Gastroesophageal sphincter (tissue), 3 donors: ENCODE data around the gene STC2.

Experiments used
- POLR2A ChIP-seq, 2 donors: fragments of 450-650 bp; IDR thresholded peaks; one replicate each; pipeline ENCODE4 v1.6.1; 2017; ENCODE audit warnings: antibody characterized with exemption in 2 of 2, mild to moderate bottlenecking in 2 of 2, moderate library complexity in 1 of 2
- TF ChIP-seq, protein P1 (sequence below), 4 experiments: fragments of 200-600 bp in 2 of 4; fragments of 450-650 bp in 2 of 4; sonication (generic) in 1 of 4; IDR thresholded peaks; one replicate each; pipeline ENCODE4 v1.5.1; 2017 to 2019; ENCODE audit warnings: antibody characterized with exemption in 4 of 4, mild to moderate bottlenecking in 2 of 4, moderate library complexity in 2 of 4

DNA sequence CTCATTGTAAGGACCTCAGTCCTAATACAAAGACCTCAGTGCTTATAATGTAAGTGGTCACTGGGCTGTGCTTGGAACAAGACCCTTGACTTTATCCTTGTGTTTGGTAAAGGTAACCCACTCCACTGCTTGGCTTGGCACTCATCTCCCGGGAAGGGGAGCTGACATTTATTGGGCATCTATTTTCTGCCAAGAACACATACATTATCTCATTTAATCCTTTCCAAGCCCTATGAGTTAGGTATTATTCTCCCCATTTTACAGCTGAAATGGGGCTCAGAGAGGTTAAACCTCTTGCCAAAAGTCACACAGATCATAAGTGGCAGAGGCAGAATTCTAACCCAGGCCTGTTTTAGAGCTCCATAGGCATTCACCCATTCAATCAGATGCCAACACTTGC, 32.4 kb downstream of the STC2 start:
- TF ChIP-seq, protein P1, sequence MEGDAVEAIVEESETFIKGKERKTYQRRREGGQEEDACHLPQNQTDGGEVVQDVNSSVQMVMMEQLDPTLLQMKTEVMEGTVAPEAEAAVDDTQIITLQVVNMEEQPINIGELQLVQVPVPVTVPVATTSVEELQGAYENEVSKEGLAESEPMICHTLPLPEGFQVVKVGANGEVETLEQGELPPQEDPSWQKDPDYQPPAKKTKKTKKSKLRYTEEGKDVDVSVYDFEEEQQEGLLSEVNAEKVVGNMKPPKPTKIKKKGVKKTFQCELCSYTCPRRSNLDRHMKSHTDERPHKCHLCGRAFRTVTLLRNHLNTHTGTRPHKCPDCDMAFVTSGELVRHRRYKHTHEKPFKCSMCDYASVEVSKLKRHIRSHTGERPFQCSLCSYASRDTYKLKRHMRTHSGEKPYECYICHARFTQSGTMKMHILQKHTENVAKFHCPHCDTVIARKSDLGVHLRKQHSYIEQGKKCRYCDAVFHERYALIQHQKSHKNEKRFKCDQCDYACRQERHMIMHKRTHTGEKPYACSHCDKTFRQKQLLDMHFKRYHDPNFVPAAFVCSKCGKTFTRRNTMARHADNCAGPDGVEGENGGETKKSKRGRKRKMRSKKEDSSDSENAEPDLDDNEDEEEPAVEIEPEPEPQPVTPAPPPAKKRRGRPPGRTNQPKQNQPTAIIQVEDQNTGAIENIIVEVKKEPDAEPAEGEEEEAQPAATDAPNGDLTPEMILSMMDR (IDR thresholded peaks at IDR 0.05): no peak
- no peak for TF ChIP-seq POLR2A (IDR thresholded peaks at IDR 0.05)
